GM12878 (cell line): ENCODE measurements around the gene ASPHD1. TPM values are rescaled to one million over a fixed set of nuclear protein-coding genes. Genes with fewer than 3 reads are reported as not detected.

Source experiments
- ATAC-seq: fragments of 200-7000 bp; cut with Tn5 transposase; 3 replicates; pipeline ENCODE4 v1.9.1; 2020; ENCODE audit warnings: mild to moderate bottlenecking, moderate library complexity
- BruUV-seq: library from RNA; stranded (reverse); fragments of 400-500 nt; replicated peaks from 2 replicates; lab custom pipeline; 2021; lab: Mats Ljungman, UMichigan
- CTCF ChIA-PET: fragments of 300-600 bp; sonication (Branson Sonifier 250); formaldehyde crosslinking; extraction: SDS; loops from one replicate; lab custom pipeline; 2021; ENCODE audit warnings: inconsistent platforms; lab: Yijun Ruan, JAX
- POLR2A ChIA-PET: fragments of 350-600 bp; formaldehyde crosslinking; extraction: SDS; loops from one replicate; lab custom pipeline; 2021; ENCODE audit warnings: inconsistent platforms; lab: Charles Lee
- RAD21 ChIA-PET: fragments of 300-600 bp; sonication (Branson Sonifier 250); formaldehyde crosslinking; loops from one replicate; lab custom pipeline; 2023; ENCODE audit warnings: antibody characterized with exemption; ENCODE audit not compliant: unreplicated experiment; lab: Charles Lee
- SMC1A ChIA-PET: fragments of 300-600 bp; sonication (Branson Sonifier 250); formaldehyde crosslinking; loops from one replicate; lab custom pipeline; 2023; ENCODE audit not compliant: unreplicated experiment, uncharacterized antibody; lab: Charles Lee
- DNase-seq: peaks from one replicate; pipeline ENCODE4 v3.0.0-alpha.2; 2011; ENCODE audit warnings: low read depth, low spot score
- FAIRE-seq: peaks from 3 replicates; lab custom pipeline; 2011; peaks lifted over from hg19 to GRCh38; lab: Jason Lieb, UNC
- H2AFZ ChIP-seq: 2 replicates; pipeline ENCODE4 v1.6.0; 2011; ENCODE audit warnings: low read depth, low read length, control low read depth; ENCODE audit not compliant: control insufficient read depth
- H3K27ac ChIP-seq: 2 replicates; pipeline ENCODE4 v1.5.1; 2011; ENCODE audit warnings: control low read depth; ENCODE audit not compliant: control insufficient read depth, insufficient read depth
- H3K27me3 ChIP-seq, 2 experiments: replicated peaks in 1 of 2; 2 replicates each; pipeline versions ENCODE4 v1.6.0 to v1.6.1; 2011; ENCODE audit warnings: low read length in 1 of 2; ENCODE audit not compliant: control insufficient read depth in 2 of 2, insufficient read depth in 2 of 2
- H3K36me3 ChIP-seq, 2 experiments: 2 replicates each; pipeline ENCODE4 v1.5.1; 2011; ENCODE audit warnings: low read length in 1 of 2; ENCODE audit not compliant: control insufficient read depth in 2 of 2, insufficient read depth in 2 of 2
- H3K4me1 ChIP-seq: 2 replicates; pipeline ENCODE4 v1.6.1; 2011; ENCODE audit warnings: mild to moderate bottlenecking, low read length, moderate library complexity, mixed read lengths; ENCODE audit not compliant: control insufficient read depth, insufficient read depth
- H3K4me2 ChIP-seq: 2 replicates; pipeline ENCODE4 v1.6.0; 2011; ENCODE audit warnings: control low read depth; ENCODE audit not compliant: control insufficient read depth, insufficient read depth
- H3K4me3 ChIP-seq: fragments of 200-600 bp; sonication (generic); 2 replicates; pipeline ENCODE4 v1.5.1; 2016
- H3K79me2 ChIP-seq: 2 replicates; pipeline ENCODE4 v1.6.0; 2011; ENCODE audit warnings: low read length; ENCODE audit not compliant: control insufficient read depth, insufficient read depth
- H3K9ac ChIP-seq: 2 replicates; pipeline ENCODE4 v1.8.0; 2011; ENCODE audit warnings: low read length, control low read depth, mixed read lengths; ENCODE audit not compliant: control insufficient read depth, insufficient read depth
- H3K9me3 ChIP-seq: replicated peaks from 3 replicates; pipeline ENCODE4 v1.5.1; 2011; ENCODE audit warnings: mild to moderate bottlenecking, low read length; ENCODE audit not compliant: control insufficient read depth, insufficient read depth
- H4K20me1 ChIP-seq: 2 replicates; pipeline ENCODE4 v1.6.0; 2011; ENCODE audit not compliant: control insufficient read depth, insufficient read depth
- ATF7 ChIP-seq: fragments of 450-650 bp; IDR thresholded peaks from 2 replicates; pipeline ENCODE4 v1.6.1; 2016; ENCODE audit warnings: low read depth, mild to moderate bottlenecking
- CREM ChIP-seq: IDR thresholded peaks from 2 replicates; pipeline ENCODE4 v1.6.1; 2014; ENCODE audit warnings: antibody characterized with exemption, low read depth
- EP300 ChIP-seq, 2 experiments: fragments of 150-350 bp in 1 of 2; IDR thresholded peaks; 2 replicates each; pipeline ENCODE4 v1.6.1; 2011 to 2012; ENCODE audit warnings: low read depth in 2 of 2, low read length in 2 of 2, borderline replicate concordance in 1 of 2, improper control_type of control experiment in 1 of 2, inconsistent platforms in 1 of 2; ENCODE audit not compliant: control insufficient read depth in 1 of 2
- FOS ChIP-seq: IDR thresholded peaks from 3 replicates; pipeline ENCODE4 v1.6.1; 2011; ENCODE audit warnings: borderline replicate concordance; ENCODE audit not compliant: insufficient read length; ENCODE audit errors: extremely low read depth
- IKZF2 ChIP-seq, 2 experiments: fragments of 450-650 bp; IDR thresholded peaks; 2 replicates each; pipeline ENCODE4 v1.6.1; 2017; ENCODE audit warnings: mild to moderate bottlenecking in 2 of 2, moderate library complexity in 2 of 2
- IRF4 ChIP-seq: IDR thresholded peaks from 2 replicates; pipeline ENCODE4 v1.6.1; 2011; ENCODE audit warnings: low read depth, low read length
- PAX5 ChIP-seq: IDR thresholded peaks from 2 replicates; pipeline ENCODE4 v1.6.1; 2011; ENCODE audit warnings: low read depth, low read length, borderline replicate concordance
- PAX8 ChIP-seq: fragments of 450-650 bp; IDR thresholded peaks from 2 replicates; pipeline ENCODE4 v1.6.1; 2017; ENCODE audit warnings: mild to moderate bottlenecking, moderate library complexity
- TARDBP ChIP-seq: IDR thresholded peaks from 2 replicates; pipeline ENCODE4 v1.6.1; 2016; ENCODE audit warnings: borderline replicate concordance
- TCF12 ChIP-seq: IDR thresholded peaks from 2 replicates; pipeline ENCODE4 v1.6.1; 2011; ENCODE audit warnings: low read depth, mild to moderate bottlenecking, low read length
- TCF3 ChIP-seq: IDR thresholded peaks from 2 replicates; pipeline ENCODE4 v1.6.1; 2012; ENCODE audit warnings: low read depth, mild to moderate bottlenecking, low read length, borderline replicate concordance; ENCODE audit not compliant: insufficient read depth
- ZNF217 ChIP-seq: fragments of 450-650 bp; IDR thresholded peaks from 2 replicates; pipeline ENCODE4 v1.6.1; 2017; ENCODE audit warnings: antibody characterized with exemption, mild to moderate bottlenecking
- ZNF24 ChIP-seq: fragments of 450-650 bp; IDR thresholded peaks from 2 replicates; pipeline ENCODE4 v1.6.1; 2017; ENCODE audit warnings: antibody characterized with exemption, mild to moderate bottlenecking
- WGBS: methylation state at CpG from one replicate; pipeline ENCODE4 v1.1.6; 2016; ENCODE audit warnings: low lambda C conversion rate; ENCODE audit not compliant: insufficient replicate concordance, insufficient coverage; ENCODE audit errors: missing lambda C conversion rate; 5-methylcytosine and 5-hydroxymethylcytosine counted together
- in situ Hi-C: fragments of 300-500 bp; cut with MboI; formaldehyde crosslinking; loops from 9 replicates; pipeline ENCODE4 v1.14.3; 2018; ENCODE audit warnings: mixed read lengths
- intact Hi-C: fragments of 100-400 bp; cut with micrococcal nuclease; formaldehyde crosslinking; loops from one replicate; pipeline ENCODE4 v1.14.2; 2022; ENCODE audit not compliant: unreplicated experiment
- polyA plus RNA-seq, 11 experiments: library from polyadenylated mRNA; depleted of rRNA in 4 of 11; unstranded in 6 of 11; stranded (reverse) in 5 of 11; fragments of >200 nt; fragmentation: Nextera tagmentation in 4 of 11; fragmentation: Illumina TruSeq in 1 of 11; extraction: Ambion mirVana in 4 of 11; extraction: Trizol in 1 of 11; gene quantifications; 1 replicate in 1 of 11; 2 replicates in 10 of 11; pipeline versions ENCODE4 v1.2.1 to v1.2.3, GENCODE V29; 2011 to 2016; ENCODE audit warnings: inconsistent platforms in 2 of 11, missing spikeins in 2 of 11, low read depth in 1 of 11
- total RNA-seq, 4 experiments: library from RNA; depleted of rRNA in 3 of 4; stranded (reverse); fragments of >200 nt in 3 of 4; fragmentation: Illumina TruSeq in 1 of 4; extraction: Trizol in 1 of 4; gene quantifications; 2 replicates each; pipeline versions ENCODE4 v1.2.1 to v1.2.3, GENCODE V29; 2013 to 2021
- TF ChIP-seq, protein P1 (sequence below): fragments of 450-650 bp; IDR thresholded peaks from 2 replicates; pipeline ENCODE4 v1.6.1; 2017; ENCODE audit warnings: mild to moderate bottlenecking, moderate library complexity

The ASPHD1 gene
- total and polyA plus RNA-seq, 10 of the 15 experiments (the other 5 are each of a cell fraction or from before 2014, with no cell fraction given), result not detected

DNA sequence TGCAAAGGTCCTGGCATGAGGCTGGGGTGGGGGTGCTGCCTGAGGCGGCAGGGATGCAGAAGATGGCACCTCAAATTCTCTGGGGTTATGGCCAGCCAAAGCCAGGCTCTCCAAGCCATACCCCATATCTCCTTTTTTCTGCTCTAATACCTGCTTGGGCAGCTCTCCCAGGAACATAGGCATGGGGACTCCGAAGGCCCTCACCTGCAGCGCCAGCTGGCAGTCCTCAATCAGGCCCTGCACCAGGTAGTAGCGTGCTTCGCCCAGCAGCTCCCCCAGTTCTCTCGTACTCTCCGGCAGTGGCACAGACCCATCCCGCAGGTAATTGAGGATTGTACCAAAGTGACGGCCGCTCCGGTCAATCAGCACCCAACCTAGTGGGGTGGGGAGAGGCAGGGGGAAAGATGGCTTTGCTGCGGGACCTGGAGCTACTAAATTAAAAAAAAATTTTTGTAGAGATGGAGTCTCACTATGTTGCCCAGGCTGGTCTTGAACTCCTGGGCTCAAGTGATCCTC is 22.8 kb downstream of the ASPHD1 start:
- ChIA-PET SMC1A (no interaction called here), CTCF (no interaction called here)

DNA sequence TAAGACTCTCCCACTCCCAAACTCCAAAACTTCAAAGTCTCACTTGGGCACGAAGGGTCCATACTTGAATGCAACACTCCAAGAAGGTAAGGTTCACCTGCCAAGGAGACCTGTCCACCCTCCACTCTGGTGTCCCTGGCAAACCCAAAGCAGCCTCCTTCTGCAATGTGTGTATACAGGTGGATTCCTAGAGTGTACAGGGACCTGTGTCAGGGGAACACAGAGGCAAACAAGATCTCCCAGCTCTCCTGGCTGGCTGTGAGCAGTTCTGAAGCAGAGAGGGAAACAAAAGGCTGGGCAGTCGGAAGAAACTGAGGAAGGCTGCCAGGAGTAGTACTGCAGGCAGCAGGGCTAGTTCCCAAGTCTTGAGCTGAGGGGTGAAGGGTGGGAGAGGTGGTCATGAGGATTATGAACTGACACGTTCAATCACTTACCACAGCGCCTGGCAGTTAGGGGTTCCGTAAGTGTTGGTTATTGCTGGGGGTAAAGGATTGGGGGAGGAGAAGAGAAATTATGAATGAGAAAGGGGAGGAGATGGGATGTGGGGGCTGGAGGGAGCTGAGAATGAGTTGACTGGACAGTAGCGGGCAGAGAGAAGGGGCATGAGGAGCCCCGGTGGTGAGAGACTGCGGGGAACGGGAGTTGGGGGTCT is 24.9 kb downstream of the ASPHD1 start:
- ChIA-PET RAD21 (interaction anchor here (0.5 to 1.8 kb wide), 4 partner anchors 48 to 688 kb away, joined by 3 to 9 read pairs (median 4); partner anchors contain the start of gene TAOK2), SMC1A (interaction anchor here (1.1 to 1.7 kb wide), 2 partner anchors 8 to 249 kb away, joined by 3 to 5 read pairs; no protein-coding TSS in a partner anchor), POLR2A (interaction anchor here (0.6 to 2.7 kb wide), 10 partner anchors 8 to 838 kb away, joined by 3 to 15 read pairs (median 5); partner anchors contain the start of genes HIRIP3, INO80E, TAOK2 and TMEM219), CTCF (interaction anchor here (1.5 kb wide), 2 partner anchors 47 to 107 kb away, joined by 3 to 11 read pairs; no protein-coding TSS in a partner anchor)
- H3K27me3 ChIP-seq, result no peaks in the 10 kb centered on the region
- no peak; the same call in 2 of the 3 replicates for ATAC-seq
- H3K4me1 ChIP-seq, result peaks cover 11% of the 10 kb centered on the region
- no peaks in the 10 kb centered on the region for H4K20me1 ChIP-seq
- peaks cover 0 to 9% of the 10 kb centered on the region in 2 experiments; a peak in 3 of 4 replicates for H3K36me3 ChIP-seq
- H2AFZ ChIP-seq, result peak overlapping the region; percentile 99
- BruUV-seq, result no TSS peak
- no peaks in the 10 kb centered on the region for H3K9me3 ChIP-seq
- H3K4me2 ChIP-seq, result peak overlapping the region; percentile 94
- FAIRE-seq, result peak; percentile 88
- in situ Hi-C loops, result no loop called here
- 4% methylated on average over 7 of the region's 9 CpGs for WGBS
- intact Hi-C loops, result loop anchor here (5.0 to 10.0 kb wide), 2 partner anchors 37 to 60 kb away; partner anchors contain the start of genes CDIPT and TMEM219
- peak overlapping the region; percentile 91 for H3K27ac ChIP-seq
- no peak for DNase-seq
- H3K79me2 ChIP-seq, result peaks cover 13% of the 10 kb centered on the region
- H3K4me3 ChIP-seq, result peak overlapping the region; percentile 97
- peak overlapping the region; percentile 95 for H3K9ac ChIP-seq
- TF ChIP-seq IRF4 (no peak), TARDBP (no peak), PAX5 (no peak), ZNF217 (no peak), IKZF2 (IDR thresholded peaks at IDR 0.05) (no peak), EP300 (IDR thresholded peaks at IDR 0.05; ENCODE audit: borderline replicate concordance in 1 of 2, control insufficient read depth in 1 of 2, low read depth in 2 of 2, low read length in 2 of 2) (no peak), CREM (no peak), ZNF24 (no peak), PAX8 (no peak)
- TF ChIP-seq, protein P1, sequence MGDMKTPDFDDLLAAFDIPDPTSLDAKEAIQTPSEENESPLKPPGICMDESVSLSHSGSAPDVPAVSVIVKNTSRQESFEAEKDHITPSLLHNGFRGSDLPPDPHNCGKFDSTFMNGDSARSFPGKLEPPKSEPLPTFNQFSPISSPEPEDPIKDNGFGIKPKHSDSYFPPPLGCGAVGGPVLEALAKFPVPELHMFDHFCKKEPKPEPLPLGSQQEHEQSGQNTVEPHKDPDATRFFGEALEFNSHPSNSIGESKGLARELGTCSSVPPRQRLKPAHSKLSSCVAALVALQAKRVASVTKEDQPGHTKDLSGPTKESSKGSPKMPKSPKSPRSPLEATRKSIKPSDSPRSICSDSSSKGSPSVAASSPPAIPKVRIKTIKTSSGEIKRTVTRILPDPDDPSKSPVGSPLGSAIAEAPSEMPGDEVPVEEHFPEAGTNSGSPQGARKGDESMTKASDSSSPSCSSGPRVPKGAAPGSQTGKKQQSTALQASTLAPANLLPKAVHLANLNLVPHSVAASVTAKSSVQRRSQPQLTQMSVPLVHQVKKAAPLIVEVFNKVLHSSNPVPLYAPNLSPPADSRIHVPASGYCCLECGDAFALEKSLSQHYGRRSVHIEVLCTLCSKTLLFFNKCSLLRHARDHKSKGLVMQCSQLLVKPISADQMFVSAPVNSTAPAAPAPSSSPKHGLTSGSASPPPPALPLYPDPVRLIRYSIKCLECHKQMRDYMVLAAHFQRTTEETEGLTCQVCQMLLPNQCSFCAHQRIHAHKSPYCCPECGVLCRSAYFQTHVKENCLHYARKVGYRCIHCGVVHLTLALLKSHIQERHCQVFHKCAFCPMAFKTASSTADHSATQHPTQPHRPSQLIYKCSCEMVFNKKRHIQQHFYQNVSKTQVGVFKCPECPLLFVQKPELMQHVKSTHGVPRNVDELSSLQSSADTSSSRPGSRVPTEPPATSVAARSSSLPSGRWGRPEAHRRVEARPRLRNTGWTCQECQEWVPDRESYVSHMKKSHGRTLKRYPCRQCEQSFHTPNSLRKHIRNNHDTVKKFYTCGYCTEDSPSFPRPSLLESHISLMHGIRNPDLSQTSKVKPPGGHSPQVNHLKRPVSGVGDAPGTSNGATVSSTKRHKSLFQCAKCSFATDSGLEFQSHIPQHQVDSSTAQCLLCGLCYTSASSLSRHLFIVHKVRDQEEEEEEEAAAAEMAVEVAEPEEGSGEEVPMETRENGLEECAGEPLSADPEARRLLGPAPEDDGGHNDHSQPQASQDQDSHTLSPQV, result no peak

More for the DNA sequence above, 22.8 kb downstream of the ASPHD1 start:
- no peaks in the 10 kb centered on the region for H3K9me3 ChIP-seq
- FAIRE-seq (no peak), ATAC-seq (no peak), DNase-seq (no peak)
- POLR2A ChIA-PET, result interaction anchor here (0.6 to 0.8 kb wide), 2 partner anchors 15 to 162 kb away, joined by 3 read pairs; no protein-coding TSS in a partner anchor
- H2AFZ ChIP-seq, result no peak overlapping the region
- peaks cover 0 to 9% of the 10 kb centered on the region in 2 experiments; a peak in 3 of 4 replicates for H3K36me3 ChIP-seq
- H4K20me1 ChIP-seq, result no peaks in the 10 kb centered on the region
- H3K4me3 ChIP-seq, result no peak overlapping the region
- peaks cover 13% of the 10 kb centered on the region for H3K79me2 ChIP-seq
- intact Hi-C loops (loop anchor here (10.0 kb wide), 1 partner anchor 58 kb away; the partner anchor contains the start of gene CDIPT), in situ Hi-C loops (no loop called here)
- H3K9ac ChIP-seq, result no peak overlapping the region
- WGBS, result 96% methylated on average over 12 of the region's 12 CpGs
- H3K27me3 ChIP-seq, result no peaks in the 10 kb centered on the region
- H3K4me2 ChIP-seq, result no peak overlapping the region
- TF ChIP-seq TCF3 (no peak), ATF7 (no peak), TCF12 (no peak), FOS (no peak)
- RAD21 ChIA-PET, result no interaction called here
- peaks cover 11% of the 10 kb centered on the region for H3K4me1 ChIP-seq
- H3K27ac ChIP-seq, result no peak overlapping the region
- no TSS peak for BruUV-seq
